Measurements from ENCODE around the gene OR8K5. TPM values are rescaled to one million over a fixed set of nuclear protein-coding genes. Genes with fewer than 3 reads are reported as not detected.

OR8K5 gene
- not detected for total RNA-seq
- not detected for polyA plus RNA-seq (ENCODE audit: insufficient read depth, low read depth, low replicate concordance)
- long read RNA-seq, donor 1, result 0 reads
- long read RNA-seq, donor 2, result 0 reads
- long read RNA-seq, donor 3, result 0 reads
- long read RNA-seq, donor 4, result 0 reads
- long read RNA-seq, donor 5, result 0 reads
- long read RNA-seq, donor 6, result 0 reads
- long read RNA-seq, donor 7, result 0 reads
- long read RNA-seq, donor 8, result 0 reads
- long read RNA-seq, donor 9, result 0 reads
- long read RNA-seq, donor 10, result 0 reads

- no peak within 1 kb of the TSS for H3K4me3 ChIP-seq (ENCODE audit: low read length in 3 of 3)
- H3K4me1 ChIP-seq (ENCODE audit: control insufficient read depth in 2 of 3, insufficient read depth in 2 of 3, low read depth in 1 of 3, low read length in 3 of 3), result no peaks in the 10 kb centered on the region
- intact Hi-C loops (cut with DNase I), result no loop called here
- FAIRE-seq (no peak), DNase-seq (no peak)
- no peaks in the 10 kb centered on the region for H3K27me3 ChIP-seq (ENCODE audit: control insufficient read depth, insufficient read depth, low read length)
- no peak within 1 kb of the TSS for H3K27ac ChIP-seq (ENCODE audit: low read depth in 2 of 2, low read length in 2 of 2)
- no peaks in the 10 kb centered on the region for H3K36me3 ChIP-seq (ENCODE audit: control insufficient read depth in 2 of 3, insufficient read depth in 3 of 3, low read length in 3 of 3)
- no peaks in the 10 kb centered on the region for H3K9me3 ChIP-seq (ENCODE audit: control insufficient read depth in 2 of 3, insufficient read depth in 1 of 3, low read length in 3 of 3)
- no peak for TF ChIP-seq CTCF (IDR thresholded peaks at IDR 0.05; ENCODE audit: borderline replicate concordance, extremely low read depth, insufficient read depth)
- H3K9ac ChIP-seq (ENCODE audit: low read length in 3 of 3), result no peak within 1 kb of the TSS
Observed at GRCh38 chr11:56160217-56160616, at the start of gene OR8K5. OR8K5 (minus strand) TSS chr11:56160317; CDS start chr11:56160317, 0 bp downstream.

- H3K9ac ChIP-seq (ENCODE audit: low read length in 3 of 3), result no peak overlapping the region
- H3K4me1 ChIP-seq (ENCODE audit: control insufficient read depth in 2 of 3, insufficient read depth in 2 of 3, low read depth in 1 of 3, low read length in 3 of 3), result no peaks in the 10 kb centered on the region
- no peak overlapping the region for H3K4me3 ChIP-seq (ENCODE audit: low read length in 3 of 3)
- no peaks in the 10 kb centered on the region for H3K27me3 ChIP-seq (ENCODE audit: control insufficient read depth, insufficient read depth, low read length)
- no peak for TF ChIP-seq CTCF (IDR thresholded peaks at IDR 0.05; ENCODE audit: borderline replicate concordance, extremely low read depth, insufficient read depth)
- no peaks in the 10 kb centered on the region for H3K36me3 ChIP-seq (ENCODE audit: control insufficient read depth in 2 of 3, insufficient read depth in 3 of 3, low read length in 3 of 3)
- peaks cover 0 to 2% (median 0%) of the 10 kb centered on the region in 3 donors for H3K9me3 ChIP-seq (ENCODE audit: control insufficient read depth in 2 of 3, insufficient read depth in 1 of 3, low read length in 3 of 3)
- no peak overlapping the region for H3K27ac ChIP-seq (ENCODE audit: low read depth in 2 of 2, low read length in 2 of 2)
- no peak for FAIRE-seq
- no peak for DNase-seq
- intact Hi-C loops (cut with DNase I), result no loop called here
Observed at GRCh38 chr11:56207790-56208189, 47.7 kb upstream of the OR8K5 start.

- Histone ChIP-seq H3K9ac (ENCODE audit: low read length in 3 of 3) (no peak overlapping the region), H3K4me1 (ENCODE audit: control insufficient read depth in 2 of 3, insufficient read depth in 2 of 3, low read depth in 1 of 3, low read length in 3 of 3) (no peaks in the 10 kb centered on the region), H3K4me3 (ENCODE audit: low read length in 3 of 3) (no peak overlapping the region), H3K27me3 (ENCODE audit: control insufficient read depth, insufficient read depth, low read length) (no peaks in the 10 kb centered on the region), H3K36me3 (ENCODE audit: control insufficient read depth in 2 of 3, insufficient read depth in 3 of 3, low read length in 3 of 3) (no peaks in the 10 kb centered on the region), H3K9me3 (ENCODE audit: control insufficient read depth in 2 of 3, insufficient read depth in 1 of 3, low read length in 3 of 3) (no peaks in the 10 kb centered on the region), H3K27ac (ENCODE audit: low read depth in 2 of 2, low read length in 2 of 2) (no peak overlapping the region)
- TF ChIP-seq CTCF (IDR thresholded peaks at IDR 0.05; ENCODE audit: borderline replicate concordance, extremely low read depth, insufficient read depth), result no peak
- DNase-seq, result no peak
- FAIRE-seq, result no peak
- intact Hi-C loops (cut with DNase I), result no loop called here
Observed at GRCh38 chr11:56197367-56197766, 37.2 kb upstream of the OR8K5 start.

- H3K9ac ChIP-seq (ENCODE audit: low read length in 3 of 3), result no peak overlapping the region
Observed at GRCh38 chr11:56196705-56197104, 36.6 kb upstream of the OR8K5 start.

More at GRCh38 chr11:56196705-56197104, 36.6 kb upstream of the OR8K5 start:
- no peak overlapping the region for H3K4me3 ChIP-seq (ENCODE audit: low read length in 3 of 3)
- no peak for TF ChIP-seq CTCF (IDR thresholded peaks at IDR 0.05; ENCODE audit: borderline replicate concordance, extremely low read depth, insufficient read depth)
- no peaks in the 10 kb centered on the region for H3K4me1 ChIP-seq (ENCODE audit: control insufficient read depth in 2 of 3, insufficient read depth in 2 of 3, low read depth in 1 of 3, low read length in 3 of 3)
- H3K27me3 ChIP-seq (ENCODE audit: control insufficient read depth, insufficient read depth, low read length), result no peaks in the 10 kb centered on the region
- no peaks in the 10 kb centered on the region for H3K9me3 ChIP-seq (ENCODE audit: control insufficient read depth in 2 of 3, insufficient read depth in 1 of 3, low read length in 3 of 3)
- intact Hi-C loops (cut with DNase I), result no loop called here
- FAIRE-seq, result no peak
- H3K36me3 ChIP-seq (ENCODE audit: control insufficient read depth in 2 of 3, insufficient read depth in 3 of 3, low read length in 3 of 3), result no peaks in the 10 kb centered on the region
- DNase-seq, result no peak
- no peak overlapping the region for H3K27ac ChIP-seq (ENCODE audit: low read depth in 2 of 2, low read length in 2 of 2)
